HG03060 (cell line): Measurements from ENCODE around the gene KLHL34.

Experiments used
- ATAC-seq: cut with Tn5 transposase; IDR thresholded peaks from one replicate; pipeline ENCODE4 v1.9.1; 2021; ENCODE audit warnings: low read depth, moderate number of reproducible peaks; ENCODE audit not compliant: unreplicated experiment

Gene KLHL34

GRCh38 chrX:21656587-21657317, 1.4 kb downstream of the KLHL34 start:
- no peak for ATAC-seq

GRCh38 chrX:21655901-21656586, 2.1 kb downstream of the KLHL34 start:
- no peak for ATAC-seq

GRCh38 chrX:21645886-21646285, 12.2 kb downstream of the KLHL34 start:
- no peak for ATAC-seq

DNA sequence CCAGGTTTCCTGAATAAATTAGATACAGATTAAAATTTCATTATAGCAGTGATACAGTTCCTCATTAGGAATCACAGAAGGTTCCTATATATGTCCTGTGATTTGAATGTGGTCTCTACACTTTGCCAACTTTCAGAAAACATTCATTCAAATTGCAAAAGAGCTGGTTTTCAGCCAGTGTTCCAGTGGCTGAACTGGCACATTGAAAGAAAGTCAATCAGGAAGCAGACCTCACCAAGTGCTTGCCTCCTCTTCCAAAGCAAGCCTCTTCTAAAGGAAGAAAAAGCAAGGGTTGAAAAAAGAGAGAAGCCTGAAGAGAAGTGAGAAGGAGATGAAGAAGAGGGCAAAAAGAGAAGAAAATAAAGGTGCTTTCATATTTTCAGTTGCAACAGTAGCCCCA, 12.7 kb downstream of the KLHL34 start:
- no peak for ATAC-seq

DNA sequence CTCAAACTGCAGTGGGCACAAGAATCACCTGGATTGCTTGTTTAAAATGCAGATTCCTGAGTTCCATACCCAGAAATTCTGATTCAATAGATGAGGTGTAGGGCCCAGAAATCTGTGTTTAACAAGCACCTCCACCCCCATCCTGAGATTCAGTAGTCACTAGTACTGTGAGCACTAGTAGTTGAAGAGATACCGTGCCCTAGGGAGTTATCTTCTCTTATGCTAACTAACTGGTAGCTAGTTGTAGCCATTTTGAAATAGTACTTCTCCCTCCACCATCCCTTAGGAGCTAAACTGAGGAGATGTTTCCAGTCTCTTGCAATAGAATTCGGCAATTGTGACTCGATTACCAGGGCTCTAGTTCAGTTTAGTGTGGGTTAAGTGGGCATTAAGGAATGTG, 18.4 kb downstream of the KLHL34 start:
- no peak for ATAC-seq

- ATAC-seq = no peak
Measured at GRCh38 chrX:21638311-21638710, 19.8 kb downstream of the KLHL34 start.

DNA sequence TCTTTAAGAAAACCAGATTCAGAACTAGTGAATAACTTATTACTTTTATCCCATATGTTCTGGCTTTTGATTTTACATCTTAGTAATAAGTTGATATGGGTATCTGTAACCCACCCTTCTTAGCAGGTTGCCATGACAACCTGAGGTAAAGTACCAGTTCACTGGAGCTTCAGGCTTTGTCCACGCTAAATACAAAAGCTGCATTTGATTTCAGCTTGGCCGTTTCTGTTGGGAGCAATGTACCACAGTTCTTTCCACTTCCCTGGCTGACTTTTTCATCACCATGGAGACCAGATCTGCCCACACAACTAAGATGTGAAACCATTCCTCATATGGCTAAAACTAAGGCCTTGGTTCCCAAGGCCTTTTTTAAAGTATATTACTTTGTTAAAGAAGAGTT, 26.1 kb downstream of the KLHL34 start:
- no peak for ATAC-seq

- no peak for ATAC-seq
Measured at GRCh38 chrX:21623778-21624501, 34.2 kb downstream of the KLHL34 start.

- ATAC-seq = no peak
Measured at GRCh38 chrX:21620234-21620633, 37.9 kb downstream of the KLHL34 start.

DNA sequence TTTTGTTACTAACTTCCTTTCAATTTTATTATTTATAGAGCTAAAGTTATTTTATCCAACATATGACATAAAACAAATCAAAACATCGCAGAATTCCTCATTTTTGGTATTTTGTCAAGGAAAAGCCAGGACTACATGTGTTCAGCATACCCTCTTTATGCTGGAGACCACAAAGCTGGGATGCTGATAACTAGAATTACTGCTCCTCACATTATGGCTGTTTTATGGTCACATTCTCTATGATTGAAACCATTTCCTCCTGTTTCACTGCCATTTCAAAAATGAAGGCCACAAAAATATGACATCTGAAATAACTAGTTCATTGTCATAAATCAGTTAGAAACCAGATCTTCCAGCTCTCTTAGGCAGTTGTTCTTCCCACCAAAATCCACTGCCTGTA, 41.7 kb downstream of the KLHL34 start:
- ATAC-seq = no peak

DNA sequence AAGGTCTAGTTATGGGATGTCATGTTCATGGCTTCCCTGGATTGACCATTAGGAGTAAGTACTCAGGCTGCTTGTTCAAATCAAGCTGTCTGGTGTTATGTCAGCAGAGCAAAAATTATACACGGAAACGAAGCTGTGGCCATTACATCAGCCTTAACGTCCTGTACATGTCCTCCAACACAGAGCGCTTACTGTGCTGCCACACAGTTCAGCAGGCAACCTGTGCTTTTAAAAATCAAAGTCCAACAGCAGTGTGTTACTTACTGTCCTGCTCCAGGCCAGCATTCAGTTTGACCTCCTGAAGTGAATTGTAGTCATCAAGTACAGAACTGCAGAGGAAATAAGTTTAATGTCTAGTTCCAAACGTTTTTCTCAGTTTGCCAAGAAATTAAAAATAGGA, 46.0 kb downstream of the KLHL34 start:
- no peak for ATAC-seq

GRCh38 chrX:21610168-21610567, 48.0 kb downstream of the KLHL34 start:
- ATAC-seq = no peak

- no peak for ATAC-seq
Measured at GRCh38 chrX:21606002-21606401, 52.1 kb downstream of the KLHL34 start.
